ENCODE data around the gene HMGN4. TPM values are rescaled to one million over a fixed set of nuclear protein-coding genes. Genes with fewer than 3 reads are reported as not detected.

HMGN4 gene
- total and polyA plus RNA-seq, 9 of the 15 experiments (the other 6 are each of a cell fraction or from before 2014, with no cell fraction given): 35.4 to 134 (median 94.1) TPM

DNA sequence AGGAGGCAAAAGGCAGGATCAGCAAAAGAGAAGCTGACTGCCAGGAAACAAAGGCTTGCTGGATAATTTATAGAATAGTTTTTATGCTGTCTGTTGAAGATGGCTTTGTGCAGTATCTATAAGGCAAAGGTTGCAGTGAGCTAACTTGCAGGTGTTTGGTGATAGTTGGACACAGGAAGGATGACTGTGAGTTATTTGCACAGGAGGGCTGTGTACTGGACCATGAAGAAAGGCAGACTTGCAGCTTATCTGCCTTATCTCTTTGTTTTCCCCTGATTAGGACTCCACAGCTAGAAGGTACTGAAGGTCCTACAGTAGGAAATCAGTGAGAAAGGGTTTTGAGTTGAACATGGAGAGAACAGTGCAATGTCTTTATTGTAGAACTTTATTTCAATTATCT, 36.0 kb upstream of the HMGN4 start (continued):
- TF ChIP-seq CEBPG (CRISPR knock-in tag; IDR thresholded peaks at IDR 0.05) (no peak), CEBPG (tag; conservative IDR thresholded peaks at IDR 0.05 in 1 of 2, IDR thresholded peaks at IDR 0.05 in 1 of 2) (no peak), TEAD4 (IDR thresholded peaks at IDR 0.05; ENCODE audit: low read length) (peak; percentile 81), TEAD4 (CRISPR knock-in tag; IDR thresholded peaks at IDR 0.05; ENCODE audit: borderline replicate concordance) (no peak), FOXA3 (CRISPR knock-in tag; conservative IDR thresholded peaks at IDR 0.05 in 1 of 2, IDR thresholded peaks at IDR 0.05 in 1 of 2) (peak; percentile 63 to 87; a peak in 3 of 4 replicates), XRCC3 (IDR thresholded peaks at IDR 0.05) (no peak), FOS (IDR thresholded peaks at IDR 0.05; ENCODE audit: extremely low read depth, insufficient read length) (no peak), KDM1A (IDR thresholded peaks at IDR 0.05) (peak; percentile 46 to 56), U2AF2 (optimal IDR thresholded peaks at IDR 0.05; ENCODE audit: low read depth, low read length) (no peak), HNRNPUL1 (IDR thresholded peaks at IDR 0.05; ENCODE audit: low read length) (no peak), C11orf30 (IDR thresholded peaks at IDR 0.05; ENCODE audit: low read depth) (peak; percentile 55), RBBP5 (IDR thresholded peaks at IDR 0.05; ENCODE audit: borderline replicate concordance, insufficient read depth, low read length, poor library complexity, severe bottlenecking) (no peak), CBFA2T2 (conservative IDR thresholded peaks at IDR 0.05) (peak; percentile 83), PTBP1 (IDR thresholded peaks at IDR 0.05; ENCODE audit: low read depth, low read length) (no peak), SLC30A9 (CRISPR knock-in tag; IDR thresholded peaks at IDR 0.05) (no peak), MAFF (IDR thresholded peaks at IDR 0.05; ENCODE audit: low read length) (0 out of 2 replicates have a peak, but pooled peaks have one; percentile 10), ZNF586 (CRISPR knock-in tag; conservative IDR thresholded peaks at IDR 0.05) (no peak), ZNF77 (CRISPR knock-in tag; IDR thresholded peaks at IDR 0.05) (no peak), ARID2 (IDR thresholded peaks at IDR 0.05) (no peak), ARHGAP35 (IDR thresholded peaks at IDR 0.05; ENCODE audit: partially characterized antibody) (no peak), ZNF3 (CRISPR knock-in tag; IDR thresholded peaks at IDR 0.05) (no peak), ZNF134 (CRISPR knock-in tag; conservative IDR thresholded peaks at IDR 0.05) (peak; percentile 89)
- TF ChIP-seq, protein P1, sequence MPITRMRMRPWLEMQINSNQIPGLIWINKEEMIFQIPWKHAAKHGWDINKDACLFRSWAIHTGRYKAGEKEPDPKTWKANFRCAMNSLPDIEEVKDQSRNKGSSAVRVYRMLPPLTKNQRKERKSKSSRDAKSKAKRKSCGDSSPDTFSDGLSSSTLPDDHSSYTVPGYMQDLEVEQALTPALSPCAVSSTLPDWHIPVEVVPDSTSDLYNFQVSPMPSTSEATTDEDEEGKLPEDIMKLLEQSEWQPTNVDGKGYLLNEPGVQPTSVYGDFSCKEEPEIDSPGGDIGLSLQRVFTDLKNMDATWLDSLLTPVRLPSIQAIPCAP (CRISPR knock-in tag; IDR thresholded peaks at IDR 0.05; ENCODE audit: borderline replicate concordance): no peak
- TF ChIP-seq, protein P2, sequence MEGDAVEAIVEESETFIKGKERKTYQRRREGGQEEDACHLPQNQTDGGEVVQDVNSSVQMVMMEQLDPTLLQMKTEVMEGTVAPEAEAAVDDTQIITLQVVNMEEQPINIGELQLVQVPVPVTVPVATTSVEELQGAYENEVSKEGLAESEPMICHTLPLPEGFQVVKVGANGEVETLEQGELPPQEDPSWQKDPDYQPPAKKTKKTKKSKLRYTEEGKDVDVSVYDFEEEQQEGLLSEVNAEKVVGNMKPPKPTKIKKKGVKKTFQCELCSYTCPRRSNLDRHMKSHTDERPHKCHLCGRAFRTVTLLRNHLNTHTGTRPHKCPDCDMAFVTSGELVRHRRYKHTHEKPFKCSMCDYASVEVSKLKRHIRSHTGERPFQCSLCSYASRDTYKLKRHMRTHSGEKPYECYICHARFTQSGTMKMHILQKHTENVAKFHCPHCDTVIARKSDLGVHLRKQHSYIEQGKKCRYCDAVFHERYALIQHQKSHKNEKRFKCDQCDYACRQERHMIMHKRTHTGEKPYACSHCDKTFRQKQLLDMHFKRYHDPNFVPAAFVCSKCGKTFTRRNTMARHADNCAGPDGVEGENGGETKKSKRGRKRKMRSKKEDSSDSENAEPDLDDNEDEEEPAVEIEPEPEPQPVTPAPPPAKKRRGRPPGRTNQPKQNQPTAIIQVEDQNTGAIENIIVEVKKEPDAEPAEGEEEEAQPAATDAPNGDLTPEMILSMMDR (IDR thresholded peaks at IDR 0.05 in 2 of 3, conservative IDR thresholded peaks at IDR 0.05 in 1 of 3; ENCODE audit: insufficient read depth in 2 of 3, low read depth in 1 of 3, low read length in 3 of 3): no peak
- TF ChIP-seq, protein P3, sequence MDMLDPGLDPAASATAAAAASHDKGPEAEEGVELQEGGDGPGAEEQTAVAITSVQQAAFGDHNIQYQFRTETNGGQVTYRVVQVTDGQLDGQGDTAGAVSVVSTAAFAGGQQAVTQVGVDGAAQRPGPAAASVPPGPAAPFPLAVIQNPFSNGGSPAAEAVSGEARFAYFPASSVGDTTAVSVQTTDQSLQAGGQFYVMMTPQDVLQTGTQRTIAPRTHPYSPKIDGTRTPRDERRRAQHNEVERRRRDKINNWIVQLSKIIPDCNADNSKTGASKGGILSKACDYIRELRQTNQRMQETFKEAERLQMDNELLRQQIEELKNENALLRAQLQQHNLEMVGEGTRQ (CRISPR knock-in tag; IDR thresholded peaks at IDR 0.05): no peak
- TF ChIP-seq, protein P4, sequence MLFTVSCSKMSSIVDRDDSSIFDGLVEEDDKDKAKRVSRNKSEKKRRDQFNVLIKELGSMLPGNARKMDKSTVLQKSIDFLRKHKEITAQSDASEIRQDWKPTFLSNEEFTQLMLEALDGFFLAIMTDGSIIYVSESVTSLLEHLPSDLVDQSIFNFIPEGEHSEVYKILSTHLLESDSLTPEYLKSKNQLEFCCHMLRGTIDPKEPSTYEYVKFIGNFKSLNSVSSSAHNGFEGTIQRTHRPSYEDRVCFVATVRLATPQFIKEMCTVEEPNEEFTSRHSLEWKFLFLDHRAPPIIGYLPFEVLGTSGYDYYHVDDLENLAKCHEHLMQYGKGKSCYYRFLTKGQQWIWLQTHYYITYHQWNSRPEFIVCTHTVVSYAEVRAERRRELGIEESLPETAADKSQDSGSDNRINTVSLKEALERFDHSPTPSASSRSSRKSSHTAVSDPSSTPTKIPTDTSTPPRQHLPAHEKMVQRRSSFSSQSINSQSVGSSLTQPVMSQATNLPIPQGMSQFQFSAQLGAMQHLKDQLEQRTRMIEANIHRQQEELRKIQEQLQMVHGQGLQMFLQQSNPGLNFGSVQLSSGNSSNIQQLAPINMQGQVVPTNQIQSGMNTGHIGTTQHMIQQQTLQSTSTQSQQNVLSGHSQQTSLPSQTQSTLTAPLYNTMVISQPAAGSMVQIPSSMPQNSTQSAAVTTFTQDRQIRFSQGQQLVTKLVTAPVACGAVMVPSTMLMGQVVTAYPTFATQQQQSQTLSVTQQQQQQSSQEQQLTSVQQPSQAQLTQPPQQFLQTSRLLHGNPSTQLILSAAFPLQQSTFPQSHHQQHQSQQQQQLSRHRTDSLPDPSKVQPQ (CRISPR knock-in tag; IDR thresholded peaks at IDR 0.05; ENCODE audit: borderline replicate concordance): no peak

All from K562 (cell line).